CD4-positive, alpha-beta T cell treated with Interleukin-10 for 1 hour (primary cell): ENCODE data around the gene HAGHL.
"Not testable (repeated sequence)": the region's sequence is repeated elsewhere in the genome, so short reads cannot be mapped to it uniquely, and the experiment has no call there.

Experiments
- DNase-seq: peaks from one replicate; pipeline ENCODE4 v3.0.0-alpha.2; 2020

Gene HAGHL

GRCh38 chr16:760545-761343 lies 33.8 kb downstream of the HAGHL start, which contains the start of gene MSLN:
TSS of gene MSLN (plus strand) at chr16:760734. CDS start at chr16:762681, 1,947 bp downstream.
- no peak for DNase-seq

GRCh38 chr16:761625-762513 lies 35.0 kb downstream of the HAGHL start:
- no peak for DNase-seq

GRCh38 chr16:762595-763268 lies 35.8 kb downstream of the HAGHL start:
- no peak for DNase-seq

- no peak for DNase-seq
Observed at GRCh38 chr16:763369-764183, 36.7 kb downstream of the HAGHL start.

GRCh38 chr16:764184-764750 lies 37.4 kb downstream of the HAGHL start:
- DNase-seq: no peak

GRCh38 chr16:764848-765487 lies 38.1 kb downstream of the HAGHL start:
- no peak for DNase-seq

- DNase-seq: no peak
Observed at GRCh38 chr16:765488-765865, 38.6 kb downstream of the HAGHL start.

- DNase-seq: no peak
Observed at GRCh38 chr16:766008-766819, 39.3 kb downstream of the HAGHL start.

- DNase-seq: no peak
Observed at GRCh38 chr16:766820-767640, 40.1 kb downstream of the HAGHL start.

GRCh38 chr16:767743-768235 lies 40.9 kb downstream of the HAGHL start:
- no peak for DNase-seq

GRCh38 chr16:768428-768827 lies 41.5 kb downstream of the HAGHL start:
- DNase-seq: no peak

- DNase-seq: no peak
Observed at GRCh38 chr16:769184-769784, 42.4 kb downstream of the HAGHL start.

- no peak for DNase-seq
Observed at GRCh38 chr16:769934-770333, 43.0 kb downstream of the HAGHL start.

- no peak for DNase-seq
Observed at GRCh38 chr16:770411-770810, 43.5 kb downstream of the HAGHL start.

GRCh38 chr16:772959-773358 lies 46.1 kb downstream of the HAGHL start:
- DNase-seq: no peak

GRCh38 chr16:774086-775001 lies 47.4 kb downstream of the HAGHL start:
- DNase-seq: no peak

- no peak for DNase-seq
Observed at GRCh38 chr16:775236-775796, 48.4 kb downstream of the HAGHL start.

GRCh38 chr16:776298-776697 lies 49.4 kb downstream of the HAGHL start:
- not testable (repeated sequence) for DNase-seq
